ENCODE data around the gene FCN3. TPM values are rescaled to one million over a fixed set of nuclear protein-coding genes. Genes with fewer than 3 reads are reported as not detected.
"Not testable (repeated sequence)": the region's sequence is repeated elsewhere in the genome, so short reads cannot be mapped to it uniquely, and the experiment has no call there.

FCN3 gene
- total and polyA plus RNA-seq, 4 experiments from 2014 or later = not detected

GRCh38 chr1:27405598-27406361, 31.2 kb upstream of the FCN3 start:
- H3K4me3 Mint-ChIP-seq; H3K4me1 ChIP-seq (ENCODE audit: insufficient read depth, low read length); H3K9me3 ChIP-seq (ENCODE audit: control insufficient read depth in 1 of 2, low read length in 2 of 2); DNase-seq; H3K9me3 Mint-ChIP-seq; H3K27me3 ChIP-seq (ENCODE audit: insufficient read depth, low read length); intact Hi-C loops (cut with micrococcal nuclease); H3K27me3 Mint-ChIP-seq; H3K4me3 ChIP-seq (ENCODE audit: low read length in 2 of 2); H3K27ac ChIP-seq (ENCODE audit: low read depth, low read length); POLR2A ChIA-PET (ENCODE audit: partially characterized antibody): not testable (repeated sequence)
- CTCF ChIA-PET (ENCODE audit: partially characterized antibody) = interaction anchor here (0.9 to 13.9 kb wide), 3 partner anchors 107 to 264 kb away, joined by 3 to 317 read pairs (median 4); partner anchors contain the start of gene AHDC1
- Mint-ChIP-seq H3K27ac (peak overlapping the region in 4 of 7 donors; percentile 15 to 57 (median 42)), H3K36me3 (peaks cover 15 to 51% of the 10 kb centered on the region in 2 donors), H3K4me1 (peaks cover 3 to 18% (median 7%) of the 10 kb centered on the region in 4 donors)
- peaks cover 30% of the 10 kb centered on the region for H3K36me3 ChIP-seq (ENCODE audit: insufficient read depth, low read length)

- CTCF ChIA-PET (ENCODE audit: partially characterized antibody) = interaction anchor here (0.9 to 13.9 kb wide), 4 partner anchors 11 to 264 kb away, joined by 3 to 317 read pairs (median 4); partner anchors contain the start of gene AHDC1
- Mint-ChIP-seq H3K4me3 (no peak overlapping the region), H3K27ac (peak overlapping the region in 1 of 7 donors; percentile 47), H3K36me3 (peaks cover 11 to 43% of the 10 kb centered on the region in 2 donors), H3K27me3 (no peaks in the 10 kb centered on the region), H3K4me1 (peaks cover 3 to 18% (median 10%) of the 10 kb centered on the region in 4 donors), H3K9me3 (no peaks in the 10 kb centered on the region)
- no peaks in the 10 kb centered on the region for H3K27me3 ChIP-seq (ENCODE audit: insufficient read depth, low read length)
- intact Hi-C loops (cut with micrococcal nuclease) = no loop called here
- no peak overlapping the region for H3K27ac ChIP-seq (ENCODE audit: low read depth, low read length)
- DNase-seq = no peak
- POLR2A ChIA-PET (ENCODE audit: partially characterized antibody) = no interaction called here
- peaks cover 23% of the 10 kb centered on the region for H3K36me3 ChIP-seq (ENCODE audit: insufficient read depth, low read length)
- H3K4me3 ChIP-seq (ENCODE audit: low read length in 2 of 2) = no peak overlapping the region
- H3K9me3 ChIP-seq (ENCODE audit: control insufficient read depth in 1 of 2, low read length in 2 of 2) = no peaks in the 10 kb centered on the region
- H3K4me1 ChIP-seq (ENCODE audit: insufficient read depth, low read length) = no peaks in the 10 kb centered on the region
Measured at GRCh38 chr1:27405074-27405473, 30.4 kb upstream of the FCN3 start.

- Histone ChIP-seq H3K36me3 (ENCODE audit: insufficient read depth, low read length) (peaks cover 16% of the 10 kb centered on the region), H3K27me3 (ENCODE audit: insufficient read depth, low read length) (no peaks in the 10 kb centered on the region), H3K9me3 (ENCODE audit: control insufficient read depth in 1 of 2, low read length in 2 of 2) (no peaks in the 10 kb centered on the region), H3K27ac (ENCODE audit: low read depth, low read length) (no peak overlapping the region), H3K4me3 (ENCODE audit: low read length in 2 of 2) (no peak overlapping the region), H3K4me1 (ENCODE audit: insufficient read depth, low read length) (no peaks in the 10 kb centered on the region)
- no peak overlapping the region for H3K4me3 Mint-ChIP-seq
- CTCF ChIA-PET (ENCODE audit: partially characterized antibody) = interaction anchor here (1.0 to 13.9 kb wide), 7 partner anchors 7 to 259 kb away, joined by 3 to 317 read pairs (median 6); no protein-coding TSS in a partner anchor
- no peaks in the 10 kb centered on the region for H3K27me3 Mint-ChIP-seq
- DNase-seq = no peak
- H3K4me1 Mint-ChIP-seq = peaks cover 3 to 18% (median 10%) of the 10 kb centered on the region in 4 donors
- intact Hi-C loops (cut with micrococcal nuclease) = loop anchor here (1.0 kb wide), 1 partner anchor 259 kb away; no protein-coding TSS in a partner anchor
- POLR2A ChIA-PET (ENCODE audit: partially characterized antibody) = no interaction called here
- peak overlapping the region in 6 of 7 donors; percentile 39 to 91 (median 82) for H3K27ac Mint-ChIP-seq
- H3K9me3 Mint-ChIP-seq = no peaks in the 10 kb centered on the region
- H3K36me3 Mint-ChIP-seq = peaks cover 11 to 36% of the 10 kb centered on the region in 2 donors
Measured at GRCh38 chr1:27403931-27404330, 29.3 kb upstream of the FCN3 start.

DNA sequence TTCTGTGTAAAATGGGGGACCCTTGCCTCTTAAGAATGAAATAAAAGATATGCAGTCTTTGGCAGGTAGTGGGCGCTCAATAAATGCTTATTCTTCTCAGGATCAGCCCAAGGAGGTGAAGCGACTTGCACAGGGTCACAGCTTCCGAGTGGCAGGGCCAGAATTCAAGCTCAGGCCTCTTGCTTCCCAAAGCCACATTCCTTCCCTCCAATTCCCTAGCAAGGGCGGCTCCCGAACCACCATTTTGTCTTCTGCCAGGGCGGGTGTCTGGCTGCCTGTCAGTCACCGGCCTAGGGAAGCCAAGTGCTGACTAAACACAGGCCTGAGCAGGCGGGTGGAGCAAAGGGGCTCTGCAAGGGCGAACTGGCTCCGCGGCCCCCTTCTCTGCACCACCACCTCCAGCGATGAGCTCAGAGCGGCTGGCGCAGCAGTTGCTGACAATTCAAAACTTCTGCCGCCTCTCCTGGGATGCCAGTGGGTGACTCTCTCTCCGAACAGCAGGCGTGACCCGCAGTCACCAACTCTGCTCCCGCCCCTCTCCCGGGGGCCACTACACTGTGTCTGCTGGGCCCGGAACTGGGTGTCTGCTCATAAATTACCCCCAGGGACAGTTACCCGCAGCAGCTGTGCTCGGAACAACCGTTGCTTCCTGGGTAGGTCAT, 28.6 kb upstream of the FCN3 start:
- peaks cover 5 to 29% of the 10 kb centered on the region in 2 donors for H3K36me3 Mint-ChIP-seq
- no peak overlapping the region for H3K4me3 Mint-ChIP-seq
- H3K36me3 ChIP-seq (ENCODE audit: insufficient read depth, low read length) = peaks cover 9% of the 10 kb centered on the region
- intact Hi-C loops (cut with micrococcal nuclease) = loop anchor here (1.0 kb wide), 1 partner anchor 260 kb away; no protein-coding TSS in a partner anchor
- H3K27ac ChIP-seq (ENCODE audit: low read depth, low read length) = no peak overlapping the region
- ChIA-PET POLR2A (ENCODE audit: partially characterized antibody) (interaction anchor here (0.9 to 1.4 kb wide), 2 partner anchors 260 to 269 kb away, joined by 3 to 6 read pairs; partner anchors contain the start of gene IFI6), CTCF (ENCODE audit: partially characterized antibody) (interaction anchor here (0.8 to 13.9 kb wide), 18 partner anchors 8 to 291 kb away, joined by 3 to 317 read pairs (median 4); no protein-coding TSS in a partner anchor)
- no peak for DNase-seq
- no peaks in the 10 kb centered on the region for H3K9me3 Mint-ChIP-seq
- no peaks in the 10 kb centered on the region for H3K4me1 ChIP-seq (ENCODE audit: insufficient read depth, low read length)
- H3K27me3 ChIP-seq (ENCODE audit: insufficient read depth, low read length) = no peaks in the 10 kb centered on the region
- H3K27me3 Mint-ChIP-seq = no peaks in the 10 kb centered on the region
- H3K4me1 Mint-ChIP-seq = peaks cover 3 to 18% (median 9%) of the 10 kb centered on the region in 4 donors
- H3K27ac Mint-ChIP-seq = peak overlapping the region in 6 of 7 donors; percentile 57 to 80 (median 75)
- H3K9me3 ChIP-seq (ENCODE audit: control insufficient read depth in 1 of 2, low read length in 2 of 2) = no peaks in the 10 kb centered on the region
- H3K4me3 ChIP-seq (ENCODE audit: low read length in 2 of 2) = no peak overlapping the region

- ChIA-PET CTCF (ENCODE audit: partially characterized antibody) (interaction anchor here (0.7 to 13.9 kb wide), 19 partner anchors 8 to 290 kb away, joined by 3 to 317 read pairs (median 4); no protein-coding TSS in a partner anchor), POLR2A (ENCODE audit: partially characterized antibody) (interaction anchor here (0.5 to 1.4 kb wide), 4 partner anchors 117 to 270 kb away, joined by 3 to 6 read pairs (median 4); partner anchors contain the start of gene IFI6)
- Mint-ChIP-seq H3K4me3 (no peak overlapping the region), H3K27me3 (no peaks in the 10 kb centered on the region), H3K4me1 (peaks cover 3 to 18% (median 9%) of the 10 kb centered on the region in 4 donors), H3K36me3 (peaks cover 0 to 21% of the 10 kb centered on the region in 2 donors), H3K27ac (peak overlapping the region in 3 of 7 donors; percentile 3 to 79 (median 23)), H3K9me3 (no peaks in the 10 kb centered on the region)
- H3K9me3 ChIP-seq (ENCODE audit: control insufficient read depth in 1 of 2, low read length in 2 of 2) = no peaks in the 10 kb centered on the region
- H3K36me3 ChIP-seq (ENCODE audit: insufficient read depth, low read length) = peaks cover under 1% of the 10 kb centered on the region
- no peak overlapping the region for H3K27ac ChIP-seq (ENCODE audit: low read depth, low read length)
- H3K4me3 ChIP-seq (ENCODE audit: low read length in 2 of 2) = no peak overlapping the region
- DNase-seq = no peak
- no peaks in the 10 kb centered on the region for H3K27me3 ChIP-seq (ENCODE audit: insufficient read depth, low read length)
- intact Hi-C loops (cut with micrococcal nuclease) = loop anchor here (1.0 kb wide), 1 partner anchor 204 kb away; no protein-coding TSS in a partner anchor
- no peaks in the 10 kb centered on the region for H3K4me1 ChIP-seq (ENCODE audit: insufficient read depth, low read length)
Measured at GRCh38 chr1:27402349-27402754, 27.7 kb upstream of the FCN3 start.

DNA sequence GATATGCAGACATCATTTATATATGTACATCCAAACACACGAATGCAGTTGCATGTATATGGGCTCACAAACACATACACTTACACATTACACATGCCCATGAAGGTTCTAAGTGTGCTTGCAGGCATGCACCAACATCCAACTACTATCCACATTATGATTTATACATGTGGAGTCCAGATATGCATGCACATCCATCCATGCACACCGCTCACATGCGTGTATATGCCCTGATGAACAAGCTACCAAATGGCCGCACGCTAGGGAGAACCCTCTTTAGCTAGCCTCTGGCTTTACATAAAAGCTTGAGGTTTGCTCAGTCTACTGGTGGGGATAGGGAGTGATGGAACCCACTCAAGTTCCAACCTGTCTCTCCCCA, 26.3 kb upstream of the FCN3 start:
- Mint-ChIP-seq H3K4me1 (peaks cover 3 to 18% (median 9%) of the 10 kb centered on the region in 4 donors), H3K9me3 (no peaks in the 10 kb centered on the region), H3K36me3 (peaks cover 0 to 10% of the 10 kb centered on the region in 2 donors), H3K27me3 (no peaks in the 10 kb centered on the region), H3K27ac (peak overlapping the region in 2 of 7 donors; percentile 32 to 60), H3K4me3 (no peak overlapping the region)
- POLR2A ChIA-PET (ENCODE audit: partially characterized antibody) = interaction anchor here (0.5 to 1.2 kb wide), 2 partner anchors 73 to 75 kb away, joined by 3 to 4 read pairs; no protein-coding TSS in a partner anchor
- H3K4me3 ChIP-seq (ENCODE audit: low read length in 2 of 2) = no peak overlapping the region
- CTCF ChIA-PET (ENCODE audit: partially characterized antibody) = interaction anchor here (1.1 to 13.9 kb wide), 8 partner anchors 13 to 269 kb away, joined by 3 to 317 read pairs (median 3); no protein-coding TSS in a partner anchor
- H3K9me3 ChIP-seq (ENCODE audit: control insufficient read depth in 1 of 2, low read length in 2 of 2) = no peaks in the 10 kb centered on the region
- DNase-seq = no peak
- H3K27me3 ChIP-seq (ENCODE audit: insufficient read depth, low read length) = no peaks in the 10 kb centered on the region
- H3K4me1 ChIP-seq (ENCODE audit: insufficient read depth, low read length) = no peaks in the 10 kb centered on the region
- no peak overlapping the region for H3K27ac ChIP-seq (ENCODE audit: low read depth, low read length)
- no peaks in the 10 kb centered on the region for H3K36me3 ChIP-seq (ENCODE audit: insufficient read depth, low read length)
- intact Hi-C loops (cut with micrococcal nuclease) = no loop called here

Data from CD4-positive, alpha-beta memory T cell (primary cell).